ENCODE data around the gene CRYGN.

- TF ChIP-seq SPI1 (IDR thresholded peaks at IDR 0.05; ENCODE audit: low read depth, low read length), result no peak
- TF ChIP-seq POLR2AphosphoS5 (IDR thresholded peaks at IDR 0.05; ENCODE audit: low read depth, low read length), result no peak
- TF ChIP-seq POLR2A (IDR thresholded peaks at IDR 0.05; ENCODE audit: low read depth, low read length), result no peak
Measured at GRCh38 chr7:151437866-151438516, 1.9 kb downstream of the CRYGN start.
